GM18508 (cell line): ENCODE measurements around the gene DUT.

Experiments
- ATAC-seq: cut with Tn5 transposase; IDR thresholded peaks from one replicate; pipeline ENCODE4 v1.9.1; 2021; ENCODE audit warnings: moderate number of reproducible peaks; ENCODE audit not compliant: insufficient read depth, unreplicated experiment

Gene DUT

GRCh38 chr15:48367483-48367882 lies 36.3 kb downstream of the DUT start:
- ATAC-seq: no peak

- ATAC-seq: no peak
Measured at GRCh38 chr15:48370460-48370859, 39.2 kb downstream of the DUT start.

GRCh38 chr15:48371550-48371949 lies 40.3 kb downstream of the DUT start:
- ATAC-seq: no peak

- ATAC-seq: no peak
Measured at GRCh38 chr15:48371961-48372360, 40.7 kb downstream of the DUT start.

GRCh38 chr15:48373821-48374451 lies 42.7 kb downstream of the DUT start:
- ATAC-seq: no peak

- ATAC-seq: no peak
Measured at GRCh38 chr15:48374472-48374871, 43.2 kb downstream of the DUT start.

- ATAC-seq: no peak
Measured at GRCh38 chr15:48375767-48376166, 44.5 kb downstream of the DUT start.

GRCh38 chr15:48380198-48380597 lies 49.0 kb downstream of the DUT start:
- ATAC-seq: no peak

GRCh38 chr15:48381861-48382260 lies 50.6 kb downstream of the DUT start:
- no peak for ATAC-seq

- no peak for ATAC-seq
Measured at GRCh38 chr15:48383031-48383430, 51.8 kb downstream of the DUT start.

GRCh38 chr15:48384616-48385015 lies 53.4 kb downstream of the DUT start:
- ATAC-seq: no peak

GRCh38 chr15:48385031-48385830 lies 54.0 kb downstream of the DUT start:
- ATAC-seq: no peak

- no peak for ATAC-seq
Measured at GRCh38 chr15:48388016-48388851, 57.0 kb downstream of the DUT start.

- no peak for ATAC-seq
Measured at GRCh38 chr15:48388910-48389309, 57.7 kb downstream of the DUT start.

GRCh38 chr15:48389691-48390143 lies 58.5 kb downstream of the DUT start:
- no peak for ATAC-seq

GRCh38 chr15:48391950-48392349 lies 60.7 kb downstream of the DUT start:
- no peak for ATAC-seq

- no peak for ATAC-seq
Measured at GRCh38 chr15:48392356-48392755, 61.1 kb downstream of the DUT start.
